Upper lobe of right lung (tissue), 1 donor: ENCODE measurements around the gene RASGRF2. TPM values are rescaled to one million over a fixed set of nuclear protein-coding genes. Genes with fewer than 3 reads are reported as not detected.

Experiments
- ATAC-seq: fragments of 200-7000 bp; cut with Tn5 transposase; one replicate; pipeline ENCODE4 v1.9.1; 2020; ENCODE audit warnings: mild to moderate bottlenecking, moderate library complexity
- DNase-seq: peaks from one replicate; pipeline ENCODE4 v3.0.0-alpha.2; 2020
- H3K27ac ChIP-seq: fragments of 200-600 bp; one replicate; pipeline ENCODE4 v1.8.0; 2022
- H3K27me3 ChIP-seq: fragments of 200-600 bp; one replicate; pipeline ENCODE4 v1.8.0; 2022; ENCODE audit warnings: mild to moderate bottlenecking
- H3K36me3 ChIP-seq: fragments of 200-600 bp; one replicate; pipeline ENCODE4 v1.8.0; 2022
- H3K4me1 ChIP-seq: fragments of 200-600 bp; one replicate; pipeline ENCODE4 v1.8.0; 2022
- H3K4me3 ChIP-seq: fragments of 200-600 bp; one replicate; pipeline ENCODE4 v1.8.0; 2022; ENCODE audit warnings: mild to moderate bottlenecking
- H3K9me3 ChIP-seq: fragments of 200-600 bp; one replicate; pipeline ENCODE4 v1.8.0; 2022
- intact Hi-C: fragments of 100-400 bp; cut with DNase I; formaldehyde crosslinking; loops from one replicate; pipeline ENCODE4 v1.11.0; 2022
- total RNA-seq: library from RNA; stranded (reverse); fragmentation: NEBNext Ultra II Directional; extraction: Animal tissue kit (Norgen Biotek cat#: 25700); gene quantifications from one replicate; pipeline ENCODE4 v1.2.1, GENCODE V29; 2021
- TF ChIP-seq, protein P1 (sequence below): fragments of 200-600 bp; IDR thresholded peaks from one replicate; pipeline ENCODE4 v1.8.0; 2022; ENCODE audit warnings: antibody characterized with exemption
- donor health status: DM: no; HTN: yes; CAD: no; lungs with severe emphysema.

RASGRF2 gene
- total RNA-seq, 1 donor from 2014 or later = 5.4 TPM

- Histone ChIP-seq H3K4me1 (no peaks in the 10 kb centered on the region), H3K9me3 (no peaks in the 10 kb centered on the region), H3K36me3 (no peaks in the 10 kb centered on the region), H3K27ac (no peak overlapping the region), H3K4me3 (no peak overlapping the region), H3K27me3 (no peaks in the 10 kb centered on the region)
- TF ChIP-seq, protein P1, sequence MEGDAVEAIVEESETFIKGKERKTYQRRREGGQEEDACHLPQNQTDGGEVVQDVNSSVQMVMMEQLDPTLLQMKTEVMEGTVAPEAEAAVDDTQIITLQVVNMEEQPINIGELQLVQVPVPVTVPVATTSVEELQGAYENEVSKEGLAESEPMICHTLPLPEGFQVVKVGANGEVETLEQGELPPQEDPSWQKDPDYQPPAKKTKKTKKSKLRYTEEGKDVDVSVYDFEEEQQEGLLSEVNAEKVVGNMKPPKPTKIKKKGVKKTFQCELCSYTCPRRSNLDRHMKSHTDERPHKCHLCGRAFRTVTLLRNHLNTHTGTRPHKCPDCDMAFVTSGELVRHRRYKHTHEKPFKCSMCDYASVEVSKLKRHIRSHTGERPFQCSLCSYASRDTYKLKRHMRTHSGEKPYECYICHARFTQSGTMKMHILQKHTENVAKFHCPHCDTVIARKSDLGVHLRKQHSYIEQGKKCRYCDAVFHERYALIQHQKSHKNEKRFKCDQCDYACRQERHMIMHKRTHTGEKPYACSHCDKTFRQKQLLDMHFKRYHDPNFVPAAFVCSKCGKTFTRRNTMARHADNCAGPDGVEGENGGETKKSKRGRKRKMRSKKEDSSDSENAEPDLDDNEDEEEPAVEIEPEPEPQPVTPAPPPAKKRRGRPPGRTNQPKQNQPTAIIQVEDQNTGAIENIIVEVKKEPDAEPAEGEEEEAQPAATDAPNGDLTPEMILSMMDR = no peak
- intact Hi-C loops = no loop called here
- ATAC-seq = no peak
- no peak for DNase-seq
These were observed 35.7 kb downstream of the RASGRF2 start for GRCh38 chr5:80995908-80996307.

- Histone ChIP-seq H3K9me3 (no peaks in the 10 kb centered on the region), H3K36me3 (no peaks in the 10 kb centered on the region), H3K27me3 (no peaks in the 10 kb centered on the region), H3K4me1 (no peaks in the 10 kb centered on the region), H3K4me3 (no peak overlapping the region), H3K27ac (no peak overlapping the region)
- no peak for ATAC-seq
- intact Hi-C loops = no loop called here
- DNase-seq = no peak
- TF ChIP-seq, protein P1 = no peak
These were observed 38.4 kb downstream of the RASGRF2 start for GRCh38 chr5:80998590-80998979.

DNA sequence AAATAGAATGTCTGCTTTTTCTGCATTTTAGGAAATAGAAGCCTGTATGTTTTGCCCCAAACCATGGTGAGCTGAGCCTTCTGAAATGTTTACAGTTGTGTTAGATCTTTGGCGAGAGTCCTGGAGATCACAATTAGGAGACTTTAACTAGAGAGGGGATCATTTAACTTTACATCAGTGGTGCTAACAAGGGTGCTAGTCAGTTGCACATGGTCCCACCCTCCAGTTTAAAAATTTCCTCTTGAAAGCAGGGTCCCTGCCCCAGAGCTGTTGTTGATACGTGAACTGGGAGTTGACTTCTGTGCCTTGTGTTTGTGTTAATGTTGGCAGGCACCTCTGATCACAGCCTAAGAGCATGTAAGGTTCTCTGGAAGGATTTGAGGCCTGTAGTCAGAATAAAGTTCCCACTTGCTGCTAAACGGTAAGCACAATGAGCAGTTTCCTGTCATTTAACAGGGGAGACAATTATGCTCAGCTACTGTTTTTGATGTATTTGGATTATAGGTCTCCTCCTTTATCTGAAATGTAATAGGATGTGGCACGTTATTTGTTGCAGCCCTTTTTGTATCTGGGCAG, 43.7 kb downstream of the RASGRF2 start:
- Histone ChIP-seq H3K4me1 (no peaks in the 10 kb centered on the region), H3K9me3 (no peaks in the 10 kb centered on the region), H3K36me3 (no peaks in the 10 kb centered on the region), H3K27ac (no peak overlapping the region), H3K4me3 (no peak overlapping the region), H3K27me3 (no peaks in the 10 kb centered on the region)
- TF ChIP-seq, protein P1 = no peak
- intact Hi-C loops = no loop called here
- DNase-seq (no peak), ATAC-seq (no peak)

DNA sequence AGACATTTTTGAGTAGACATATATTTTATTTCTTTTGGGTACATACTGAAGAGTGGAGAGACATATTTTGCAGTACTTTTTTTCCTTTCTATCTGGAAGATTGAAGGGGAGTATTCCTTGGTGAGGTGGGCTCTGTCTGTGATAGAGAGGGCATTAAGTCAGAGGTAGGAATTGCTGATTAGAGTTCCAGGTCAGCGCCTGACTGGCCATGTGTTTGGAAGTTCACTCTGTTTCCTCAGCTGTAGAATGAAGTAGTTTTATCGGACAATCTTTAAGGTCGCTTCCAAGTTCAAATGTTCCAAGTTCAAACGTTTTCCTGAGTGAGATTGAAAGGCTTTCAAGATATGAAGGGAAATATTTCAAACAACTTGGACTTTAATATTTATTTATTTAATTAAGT, 45.5 kb downstream of the RASGRF2 start:
- DNase-seq (no peak), ATAC-seq (no peak)
- Histone ChIP-seq H3K27me3 (no peaks in the 10 kb centered on the region), H3K9me3 (no peaks in the 10 kb centered on the region), H3K36me3 (no peaks in the 10 kb centered on the region), H3K27ac (no peak overlapping the region), H3K4me1 (no peaks in the 10 kb centered on the region), H3K4me3 (no peak overlapping the region)
- intact Hi-C loops = no loop called here
- TF ChIP-seq, protein P1 = no peak

- H3K4me1 ChIP-seq = no peaks in the 10 kb centered on the region
- ATAC-seq = no peak
- H3K9me3 ChIP-seq = no peaks in the 10 kb centered on the region
- DNase-seq = no peak
- TF ChIP-seq, protein P1 = no peak
- no peaks in the 10 kb centered on the region for H3K27me3 ChIP-seq
- no peaks in the 10 kb centered on the region for H3K36me3 ChIP-seq
- no peak overlapping the region for H3K4me3 ChIP-seq
- intact Hi-C loops = no loop called here
- no peak overlapping the region for H3K27ac ChIP-seq
These were observed 46.1 kb downstream of the RASGRF2 start for GRCh38 chr5:81006231-81006630.
